Esophagus muscularis mucosa (tissue), 4 donors: ENCODE data around the gene PITX3. TPM values are rescaled to one million over a fixed set of nuclear protein-coding genes. Genes with fewer than 3 reads are reported as not detected.

ENCODE experiments used
- DNase-seq: peaks from one replicate; pipeline ENCODE4 v3.0.0-alpha.2; 2017; ENCODE audit errors: extremely low spot score
- H3K27ac ChIP-seq, 4 donors: fragments of 200-600 bp; sonication (generic); replicated peaks in 1 of 4; 1 replicate in 3 of 4; 2 replicates in 1 of 4; pipeline ENCODE4 v1.5.1; 2016 to 2019; ENCODE audit warnings: mild to moderate bottlenecking in 1 of 4
- H3K27me3 ChIP-seq, 4 donors: fragments of 200-600 bp; sonication (generic); one replicate each; pipeline versions ENCODE4 v1.5.1 to v1.6.0; 2016 to 2019
- H3K36me3 ChIP-seq, 4 donors: fragments of 200-600 bp; sonication (generic); one replicate each; pipeline ENCODE4 v1.5.1; 2016 to 2019
- H3K4me1 ChIP-seq, 4 donors: fragments of 200-600 bp; sonication (generic); one replicate each; pipeline ENCODE4 v1.5.1; 2016 to 2019
- H3K4me3 ChIP-seq, 4 donors: fragments of 200-600 bp; sonication (generic); 1 replicate in 2 of 4; 2 replicates in 2 of 4; pipeline ENCODE4 v1.5.1; 2016 to 2019; ENCODE audit warnings: mild to moderate bottlenecking in 4 of 4, moderate library complexity in 1 of 4
- H3K9me3 ChIP-seq, 4 donors: fragments of 200-600 bp; sonication (generic); 1 replicate in 3 of 4; 2 replicates in 1 of 4; pipeline ENCODE4 v1.5.1; 2016 to 2019
- CTCF ChIP-seq, 3 experiments: fragments of 200-600 bp in 2 of 3; fragments of 450-650 bp in 1 of 3; sonication (generic) in 2 of 3; IDR thresholded peaks; one replicate each; pipeline ENCODE4 v1.5.1; 2017 to 2019; ENCODE audit warnings: antibody characterized with exemption in 3 of 3, mild to moderate bottlenecking in 2 of 3, moderate library complexity in 1 of 3
- EP300 ChIP-seq: sonication (generic); formaldehyde crosslinking; IDR thresholded peaks from one replicate; pipeline ENCODE4 v1.6.1; 2017; ENCODE audit warnings: antibody characterized with exemption
- POLR2A ChIP-seq: fragments of 450-650 bp; IDR thresholded peaks from one replicate; pipeline ENCODE4 v1.6.1; 2017; ENCODE audit warnings: antibody characterized with exemption, moderate library complexity, mild to moderate bottlenecking, low read depth
- POLR2AphosphoS5 ChIP-seq, 2 donors: sonication (generic); formaldehyde crosslinking; IDR thresholded peaks; one replicate each; pipeline ENCODE4 v1.6.1; 2017; ENCODE audit warnings: antibody characterized with exemption in 2 of 2
- WGBS: methylation state at CpG from one replicate; pipeline ENCODE4 v1.1.5; 2018; 5-methylcytosine and 5-hydroxymethylcytosine counted together
- intact Hi-C: fragments of 100-400 bp; cut with DNase I; formaldehyde crosslinking; loops from one replicate; pipeline ENCODE4 v1.15.1; 2023
- total RNA-seq, 4 donors: library from RNA; depleted of rRNA; stranded (reverse); fragments of >200 nt; gene quantifications; one replicate each; pipeline versions ENCODE4 v1.1.0 to v1.2.1, GENCODE V29; 2016

The PITX3 gene
- total RNA-seq, 4 donors from 2014 or later, result not detected

DNA sequence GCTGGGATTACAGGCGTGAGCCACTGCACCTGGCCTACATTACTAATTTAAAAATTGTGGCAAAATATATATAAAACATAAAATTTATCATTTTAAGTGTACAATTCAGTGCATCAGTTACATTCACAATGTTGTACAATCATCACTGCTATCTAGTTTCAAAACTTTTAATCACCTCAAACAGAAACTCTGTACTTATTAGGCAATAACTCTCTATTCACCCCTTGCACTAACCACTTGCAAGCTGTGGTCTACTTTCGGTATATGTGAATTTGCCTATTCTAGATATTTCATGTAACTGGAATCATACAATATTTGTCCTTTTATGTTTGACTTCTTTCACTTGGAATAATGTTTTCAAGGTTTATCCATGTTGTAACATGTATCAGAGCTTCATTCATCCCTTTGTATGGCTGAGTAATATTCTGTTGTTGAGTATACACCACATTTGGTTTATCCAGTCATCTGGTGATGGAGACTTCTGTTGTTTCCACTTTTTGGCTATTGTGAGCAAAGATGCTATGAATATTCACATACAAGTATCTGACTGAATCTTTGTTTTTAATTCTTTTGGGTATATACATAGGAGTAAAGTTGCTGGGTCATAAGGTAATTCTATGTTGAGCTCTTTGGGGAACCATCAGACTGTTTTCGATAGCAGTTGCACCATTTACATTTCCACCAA is 29.6 kb downstream of the PITX3 start:
- Histone ChIP-seq H3K27me3 (no peaks in the 10 kb centered on the region), H3K9me3 (no peaks in the 10 kb centered on the region), H3K4me1 (peaks cover 0 to 11% (median 10%) of the 10 kb centered on the region in 4 donors), H3K4me3 (no peak overlapping the region), H3K27ac (no peak overlapping the region), H3K36me3 (no peaks in the 10 kb centered on the region)
- TF ChIP-seq CTCF (IDR thresholded peaks at IDR 0.05) (no peak), EP300 (no peak), POLR2AphosphoS5 (IDR thresholded peaks at IDR 0.05) (no peak), POLR2A (no peak)
- DNase-seq, result no peak
- intact Hi-C loops, result no loop called here
- WGBS, result 90% methylated on average over 3 of the region's 3 CpGs

GRCh38 chr10:102208311-102209035 is 32.8 kb downstream of the PITX3 start:
- TF ChIP-seq POLR2A (no peak), EP300 (no peak)
- intact Hi-C loops, result no loop called here
- Histone ChIP-seq H3K9me3 (peaks cover 0 to 9% (median 4%) of the 10 kb centered on the region in 4 donors), H3K27me3 (no peaks in the 10 kb centered on the region), H3K4me3 (no peak overlapping the region), H3K36me3 (no peaks in the 10 kb centered on the region), H3K27ac (no peak overlapping the region), H3K4me1 (peaks cover 0 to 11% (median 10%) of the 10 kb centered on the region in 4 donors)
- 29% methylated on average over 5 of the region's 5 CpGs for WGBS
- DNase-seq, result no peak

GRCh38 chr10:102202386-102202785 is 38.9 kb downstream of the PITX3 start:
- intact Hi-C loops, result no loop called here
- peaks cover 0 to 9% (median 4%) of the 10 kb centered on the region in 4 donors for H3K9me3 ChIP-seq
- H3K27ac ChIP-seq, result no peak overlapping the region
- peaks cover 0 to 7% (median 0%) of the 10 kb centered on the region in 4 donors for H3K27me3 ChIP-seq
- H3K4me3 ChIP-seq, result no peak overlapping the region
- DNase-seq, result no peak
- H3K36me3 ChIP-seq, result no peaks in the 10 kb centered on the region
- no peaks in the 10 kb centered on the region for H3K4me1 ChIP-seq
- TF ChIP-seq CTCF (IDR thresholded peaks at IDR 0.05) (no peak), POLR2A (no peak), POLR2AphosphoS5 (IDR thresholded peaks at IDR 0.05) (no peak), EP300 (no peak)
- 82% methylated on average over 1 of the region's 1 CpG for WGBS

DNA sequence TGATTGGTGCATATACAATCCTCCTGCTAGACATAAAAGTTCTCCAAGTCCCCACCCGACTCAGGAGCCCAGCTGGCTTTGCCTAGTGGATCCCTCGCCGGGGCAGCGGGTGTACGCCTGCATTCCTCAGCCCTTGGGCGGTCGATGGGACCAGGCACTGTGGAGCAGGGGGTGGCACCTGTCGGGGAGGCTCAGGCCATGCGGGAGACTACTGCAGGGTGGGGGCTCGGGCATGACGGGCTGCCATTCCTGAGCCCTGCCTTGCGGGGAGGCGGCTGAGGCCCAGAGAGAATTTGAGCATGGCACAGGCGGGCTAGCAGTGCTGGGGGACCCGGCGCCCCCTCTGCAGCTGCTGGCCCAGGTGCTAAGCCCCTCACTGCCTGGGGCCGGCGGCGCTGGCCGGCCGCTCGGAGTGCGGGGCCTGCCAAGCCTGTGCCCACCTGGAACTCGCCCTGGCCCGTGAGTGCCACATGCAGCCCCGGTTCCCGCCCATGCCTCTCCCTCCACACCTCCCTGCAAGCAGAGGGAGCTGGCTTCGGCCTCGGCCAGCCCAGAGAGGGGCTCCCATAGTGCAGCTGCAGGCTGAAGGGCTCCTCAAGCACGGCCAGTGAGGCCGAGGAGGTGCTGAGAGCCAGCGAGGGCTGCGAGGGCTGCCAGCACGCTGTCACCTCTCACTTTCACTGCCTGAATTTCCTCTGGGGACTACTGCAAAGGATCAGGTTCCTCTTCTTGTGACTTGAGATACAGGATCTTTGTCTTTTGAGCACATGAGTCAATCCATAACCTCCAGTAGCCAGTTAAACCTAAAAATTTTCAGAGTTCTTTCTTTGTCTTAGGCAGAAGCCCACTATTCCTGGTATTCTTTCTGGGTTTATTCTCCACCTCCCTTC is 40.3 kb downstream of the PITX3 start:
- H3K27me3 ChIP-seq, result peaks cover 0 to 7% (median 0%) of the 10 kb centered on the region in 4 donors
- no peak overlapping the region for H3K4me3 ChIP-seq
- no peak for TF ChIP-seq POLR2A
- no peak for TF ChIP-seq EP300
- no peak for TF ChIP-seq POLR2AphosphoS5 (IDR thresholded peaks at IDR 0.05)
- no peak for TF ChIP-seq CTCF (IDR thresholded peaks at IDR 0.05)
- DNase-seq, result no peak
- H3K36me3 ChIP-seq, result no peaks in the 10 kb centered on the region
- H3K4me1 ChIP-seq, result no peaks in the 10 kb centered on the region
- no peak overlapping the region for H3K27ac ChIP-seq
- peaks cover 0 to 9% (median 4%) of the 10 kb centered on the region in 4 donors for H3K9me3 ChIP-seq
- WGBS, result 87% methylated on average over 14 of the region's 34 CpGs
- intact Hi-C loops, result no loop called here
